ENCODE measurements around the gene RNASEL. TPM values are rescaled to one million over a fixed set of nuclear protein-coding genes. Genes with fewer than 3 reads are reported as not detected.

The RNASEL gene
- total and polyA plus RNA-seq, 2 experiments from 2014 or later, result 0.37 to 0.94 TPM

DNA sequence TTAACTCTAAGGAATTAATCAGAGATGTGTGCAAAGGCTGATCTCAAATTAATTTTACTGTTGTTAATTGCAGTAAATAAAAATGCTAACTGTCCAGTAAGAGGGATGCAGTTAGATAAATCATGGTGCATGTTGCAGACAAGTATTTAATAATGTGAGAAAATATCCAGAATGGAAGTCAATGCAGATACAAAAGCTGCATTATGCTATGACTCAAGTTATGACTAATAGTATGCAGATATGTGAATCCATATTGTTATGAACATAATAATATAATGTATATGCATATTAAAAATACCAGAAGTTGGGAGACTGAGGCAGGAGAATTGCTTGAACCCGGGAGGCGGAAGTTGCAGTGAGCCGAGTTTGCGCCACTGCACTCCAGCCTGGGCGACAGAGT lies 21.4 kb downstream of the RNASEL start (continued):
- TF ChIP-seq, protein P1, sequence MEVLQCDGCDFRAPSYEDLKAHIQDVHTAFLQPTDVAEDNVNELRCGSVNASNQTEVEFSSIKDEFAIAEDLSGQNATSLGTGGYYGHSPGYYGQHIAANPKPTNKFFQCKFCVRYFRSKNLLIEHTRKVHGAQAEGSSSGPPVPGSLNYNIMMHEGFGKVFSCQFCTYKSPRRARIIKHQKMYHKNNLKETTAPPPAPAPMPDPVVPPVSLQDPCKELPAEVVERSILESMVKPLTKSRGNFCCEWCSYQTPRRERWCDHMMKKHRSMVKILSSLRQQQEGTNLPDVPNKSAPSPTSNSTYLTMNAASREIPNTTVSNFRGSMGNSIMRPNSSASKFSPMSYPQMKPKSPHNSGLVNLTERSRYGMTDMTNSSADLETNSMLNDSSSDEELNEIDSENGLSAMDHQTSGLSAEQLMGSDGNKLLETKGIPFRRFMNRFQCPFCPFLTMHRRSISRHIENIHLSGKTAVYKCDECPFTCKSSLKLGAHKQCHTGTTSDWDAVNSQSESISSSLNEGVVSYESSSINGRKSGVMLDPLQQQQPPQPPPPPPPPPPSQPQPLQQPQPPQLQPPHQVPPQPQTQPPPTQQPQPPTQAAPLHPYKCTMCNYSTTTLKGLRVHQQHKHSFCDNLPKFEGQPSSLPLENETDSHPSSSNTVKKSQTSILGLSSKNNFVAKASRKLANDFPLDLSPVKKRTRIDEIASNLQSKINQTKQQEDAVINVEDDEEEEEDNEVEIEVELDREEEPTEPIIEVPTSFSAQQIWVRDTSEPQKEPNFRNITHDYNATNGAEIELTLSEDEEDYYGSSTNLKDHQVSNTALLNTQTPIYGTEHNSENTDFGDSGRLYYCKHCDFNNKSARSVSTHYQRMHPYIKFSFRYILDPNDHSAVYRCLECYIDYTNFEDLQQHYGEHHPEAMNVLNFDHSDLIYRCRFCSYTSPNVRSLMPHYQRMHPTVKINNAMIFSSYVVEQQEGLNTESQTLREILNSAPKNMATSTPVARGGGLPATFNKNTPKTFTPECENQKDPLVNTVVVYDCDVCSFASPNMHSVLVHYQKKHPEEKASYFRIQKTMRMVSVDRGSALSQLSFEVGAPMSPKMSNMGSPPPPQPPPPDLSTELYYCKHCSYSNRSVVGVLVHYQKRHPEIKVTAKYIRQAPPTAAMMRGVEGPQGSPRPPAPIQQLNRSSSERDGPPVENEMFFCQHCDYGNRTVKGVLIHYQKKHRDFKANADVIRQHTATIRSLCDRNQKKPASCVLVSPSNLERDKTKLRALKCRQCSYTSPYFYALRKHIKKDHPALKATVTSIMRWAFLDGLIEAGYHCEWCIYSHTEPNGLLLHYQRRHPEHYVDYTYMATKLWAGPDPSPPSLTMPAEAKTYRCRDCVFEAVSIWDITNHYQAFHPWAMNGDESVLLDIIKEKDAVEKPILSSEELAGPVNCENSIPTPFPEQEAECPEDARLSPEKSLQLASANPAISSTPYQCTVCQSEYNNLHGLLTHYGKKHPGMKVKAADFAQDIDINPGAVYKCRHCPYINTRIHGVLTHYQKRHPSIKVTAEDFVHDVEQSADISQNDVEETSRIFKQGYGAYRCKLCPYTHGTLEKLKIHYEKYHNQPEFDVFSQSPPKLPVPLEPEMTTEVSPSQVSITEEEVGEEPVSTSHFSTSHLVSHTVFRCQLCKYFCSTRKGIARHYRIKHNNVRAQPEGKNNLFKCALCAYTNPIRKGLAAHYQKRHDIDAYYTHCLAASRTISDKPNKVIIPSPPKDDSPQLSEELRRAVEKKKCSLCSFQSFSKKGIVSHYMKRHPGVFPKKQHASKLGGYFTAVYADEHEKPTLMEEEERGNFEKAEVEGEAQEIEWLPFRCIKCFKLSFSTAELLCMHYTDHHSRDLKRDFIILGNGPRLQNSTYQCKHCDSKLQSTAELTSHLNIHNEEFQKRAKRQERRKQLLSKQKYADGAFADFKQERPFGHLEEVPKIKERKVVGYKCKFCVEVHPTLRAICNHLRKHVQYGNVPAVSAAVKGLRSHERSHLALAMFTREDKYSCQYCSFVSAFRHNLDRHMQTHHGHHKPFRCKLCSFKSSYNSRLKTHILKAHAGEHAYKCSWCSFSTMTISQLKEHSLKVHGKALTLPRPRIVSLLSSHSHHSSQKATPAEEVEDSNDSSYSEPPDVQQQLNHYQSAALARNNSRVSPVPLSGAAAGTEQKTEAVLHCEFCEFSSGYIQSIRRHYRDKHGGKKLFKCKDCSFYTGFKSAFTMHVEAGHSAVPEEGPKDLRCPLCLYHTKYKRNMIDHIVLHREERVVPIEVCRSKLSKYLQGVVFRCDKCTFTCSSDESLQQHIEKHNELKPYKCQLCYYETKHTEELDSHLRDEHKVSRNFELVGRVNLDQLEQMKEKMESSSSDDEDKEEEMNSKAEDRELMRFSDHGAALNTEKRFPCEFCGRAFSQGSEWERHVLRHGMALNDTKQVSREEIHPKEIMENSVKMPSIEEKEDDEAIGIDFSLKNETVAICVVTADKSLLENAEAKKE (CRISPR knock-in tag; IDR thresholded peaks at IDR 0.05), result no peak
- TF ChIP-seq EZH2phosphoT487 (IDR thresholded peaks at IDR 0.05; ENCODE audit: unreplicated experiment) (no peak), POLR2AphosphoS5 (IDR thresholded peaks at IDR 0.05; ENCODE audit: low read depth) (no peak)

DNA sequence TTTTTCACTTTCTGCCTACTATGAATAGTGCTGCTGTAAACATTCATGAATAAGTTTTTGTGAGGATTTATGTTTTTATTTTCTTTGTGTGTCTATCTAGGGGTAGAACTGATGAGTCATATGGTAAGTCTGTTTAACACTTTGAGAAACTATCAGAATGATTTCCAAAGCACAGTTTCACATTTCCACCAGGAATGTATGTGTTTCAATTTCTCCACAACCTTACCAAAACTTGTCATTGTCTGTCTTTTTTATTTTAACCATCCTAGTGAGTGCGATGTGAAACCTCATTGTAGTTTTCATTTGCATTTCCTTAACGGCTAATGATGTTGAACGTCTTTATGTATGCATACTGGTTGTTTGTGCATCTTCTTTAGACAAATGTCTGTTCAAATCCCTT lies 23.5 kb downstream of the RNASEL start:
- no peaks in the 10 kb centered on the region for H3K27me3 ChIP-seq (ENCODE audit: insufficient read depth)
- no peak overlapping the region for H3K27ac ChIP-seq (ENCODE audit: low read depth)
- no peak overlapping the region for H3K4me3 Mint-ChIP-seq
- H3K4me2 ChIP-seq, result no peak overlapping the region
- no peaks in the 10 kb centered on the region for H4K20me1 ChIP-seq (replicated peaks; ENCODE audit: insufficient read depth)
- ATAC-seq (no peak), DNase-seq (ENCODE audit: low spot score) (no peak)
- TF ChIP-seq, protein P2, sequence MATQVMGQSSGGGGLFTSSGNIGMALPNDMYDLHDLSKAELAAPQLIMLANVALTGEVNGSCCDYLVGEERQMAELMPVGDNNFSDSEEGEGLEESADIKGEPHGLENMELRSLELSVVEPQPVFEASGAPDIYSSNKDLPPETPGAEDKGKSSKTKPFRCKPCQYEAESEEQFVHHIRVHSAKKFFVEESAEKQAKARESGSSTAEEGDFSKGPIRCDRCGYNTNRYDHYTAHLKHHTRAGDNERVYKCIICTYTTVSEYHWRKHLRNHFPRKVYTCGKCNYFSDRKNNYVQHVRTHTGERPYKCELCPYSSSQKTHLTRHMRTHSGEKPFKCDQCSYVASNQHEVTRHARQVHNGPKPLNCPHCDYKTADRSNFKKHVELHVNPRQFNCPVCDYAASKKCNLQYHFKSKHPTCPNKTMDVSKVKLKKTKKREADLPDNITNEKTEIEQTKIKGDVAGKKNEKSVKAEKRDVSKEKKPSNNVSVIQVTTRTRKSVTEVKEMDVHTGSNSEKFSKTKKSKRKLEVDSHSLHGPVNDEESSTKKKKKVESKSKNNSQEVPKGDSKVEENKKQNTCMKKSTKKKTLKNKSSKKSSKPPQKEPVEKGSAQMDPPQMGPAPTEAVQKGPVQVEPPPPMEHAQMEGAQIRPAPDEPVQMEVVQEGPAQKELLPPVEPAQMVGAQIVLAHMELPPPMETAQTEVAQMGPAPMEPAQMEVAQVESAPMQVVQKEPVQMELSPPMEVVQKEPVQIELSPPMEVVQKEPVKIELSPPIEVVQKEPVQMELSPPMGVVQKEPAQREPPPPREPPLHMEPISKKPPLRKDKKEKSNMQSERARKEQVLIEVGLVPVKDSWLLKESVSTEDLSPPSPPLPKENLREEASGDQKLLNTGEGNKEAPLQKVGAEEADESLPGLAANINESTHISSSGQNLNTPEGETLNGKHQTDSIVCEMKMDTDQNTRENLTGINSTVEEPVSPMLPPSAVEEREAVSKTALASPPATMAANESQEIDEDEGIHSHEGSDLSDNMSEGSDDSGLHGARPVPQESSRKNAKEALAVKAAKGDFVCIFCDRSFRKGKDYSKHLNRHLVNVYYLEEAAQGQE (IDR thresholded peaks at IDR 0.05; ENCODE audit: unreplicated experiment), result no peak
- TF ChIP-seq ZNF331 (CRISPR knock-in tag; IDR thresholded peaks at IDR 0.05; ENCODE audit: low read depth) (no peak), POLR2AphosphoS5 (IDR thresholded peaks at IDR 0.05; ENCODE audit: low read depth) (no peak), EZH2 (IDR thresholded peaks at IDR 0.05; ENCODE audit: low read depth, unreplicated experiment) (no peak)
- no peaks in the 10 kb centered on the region for H3F3A ChIP-seq (replicated peaks; ENCODE audit: low read depth)
- 0 out of 2 replicates have a peak, but pooled peaks cover under 1% of the 10 kb centered on the region for H3K9me2 ChIP-seq (ENCODE audit: insufficient read depth)
- H3K27me3 Mint-ChIP-seq (ENCODE audit: insufficient read depth, low read depth, poor library complexity), result no peaks in the 10 kb centered on the region
- H3K27ac Mint-ChIP-seq, result no peak overlapping the region
- H3K4me3 ChIP-seq, result no peak overlapping the region
- no peaks in the 10 kb centered on the region for H3K9me3 Mint-ChIP-seq
- no peaks in the 10 kb centered on the region; the same call in 2 of the 3 replicates for H3K4me1 Mint-ChIP-seq
- H3K36me3 ChIP-seq (ENCODE audit: insufficient read depth), result no peaks in the 10 kb centered on the region
- no peaks in the 10 kb centered on the region for H3K36me3 Mint-ChIP-seq (ENCODE audit: low read depth)
- H2AFZ ChIP-seq, result no peak overlapping the region; the same call in 1 of the 2 replicates
- no peaks in the 10 kb centered on the region for H3K79me2 ChIP-seq (replicated peaks; ENCODE audit: insufficient read depth)
- no peaks in the 10 kb centered on the region for H3K4me1 ChIP-seq (ENCODE audit: insufficient read depth)

Measured in GM23338 (cell line).